Body of pancreas (tissue), 4 donors: ENCODE results near the gene PDXP.

Experiments used
- CTCF ChIP-seq, 7 experiments: fragments of 450-650 bp in 4 of 7; fragments of 200-600 bp in 3 of 7; sonication (generic) in 3 of 7; IDR thresholded peaks; one replicate each; pipeline ENCODE4 v1.5.1; 2016 to 2019; ENCODE audit warnings: antibody characterized with exemption in 7 of 7
- POLR2A ChIP-seq, 3 donors: fragments of 450-650 bp; IDR thresholded peaks; one replicate each; pipeline ENCODE4 v1.6.1; 2016; ENCODE audit warnings: antibody characterized with exemption in 3 of 3, mild to moderate bottlenecking in 2 of 3

- TF ChIP-seq CTCF (IDR thresholded peaks at IDR 0.05) (no peak), POLR2A (IDR thresholded peaks at IDR 0.05) (no peak)
Observed at GRCh38 chr22:37659897-37660708, 1.6 kb downstream of the PDXP start.
